ENCODE data around the gene TMED8.

TMED8 gene

DNA sequence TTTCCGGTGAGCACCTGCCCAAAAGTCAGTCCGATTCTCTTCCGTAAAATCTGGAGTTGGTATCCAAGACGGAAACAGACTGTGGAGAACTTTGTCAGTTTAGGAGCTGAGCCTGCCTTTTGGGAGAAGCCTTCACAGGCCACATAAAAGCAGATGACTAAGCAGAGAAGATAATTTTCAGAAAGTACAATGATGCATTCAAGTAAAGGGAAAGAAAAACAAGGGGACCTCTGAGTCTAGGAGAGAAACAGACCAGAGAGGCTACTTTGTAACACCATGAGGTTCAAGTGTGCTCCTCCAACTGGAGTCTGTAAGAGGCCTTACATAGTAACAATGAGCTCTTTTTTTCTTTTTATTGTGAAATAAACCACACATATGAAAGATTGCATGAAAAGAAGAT is 21.1 kb downstream of the TMED8 start (continued):
- TF ChIP-seq, protein P1, sequence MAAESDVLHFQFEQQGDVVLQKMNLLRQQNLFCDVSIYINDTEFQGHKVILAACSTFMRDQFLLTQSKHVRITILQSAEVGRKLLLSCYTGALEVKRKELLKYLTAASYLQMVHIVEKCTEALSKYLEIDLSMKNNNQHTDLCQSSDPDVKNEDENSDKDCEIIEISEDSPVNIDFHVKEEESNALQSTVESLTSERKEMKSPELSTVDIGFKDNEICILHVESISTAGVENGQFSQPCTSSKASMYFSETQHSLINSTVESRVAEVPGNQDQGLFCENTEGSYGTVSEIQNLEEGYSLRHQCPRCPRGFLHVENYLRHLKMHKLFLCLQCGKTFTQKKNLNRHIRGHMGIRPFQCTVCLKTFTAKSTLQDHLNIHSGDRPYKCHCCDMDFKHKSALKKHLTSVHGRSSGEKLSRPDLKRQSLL (tag by site-specific recombination; IDR thresholded peaks at IDR 0.05): no peak
- TF ChIP-seq SCRT1 (tag by site-specific recombination; IDR thresholded peaks at IDR 0.05; ENCODE audit: borderline replicate concordance): no peak
- TF ChIP-seq, protein P2, sequence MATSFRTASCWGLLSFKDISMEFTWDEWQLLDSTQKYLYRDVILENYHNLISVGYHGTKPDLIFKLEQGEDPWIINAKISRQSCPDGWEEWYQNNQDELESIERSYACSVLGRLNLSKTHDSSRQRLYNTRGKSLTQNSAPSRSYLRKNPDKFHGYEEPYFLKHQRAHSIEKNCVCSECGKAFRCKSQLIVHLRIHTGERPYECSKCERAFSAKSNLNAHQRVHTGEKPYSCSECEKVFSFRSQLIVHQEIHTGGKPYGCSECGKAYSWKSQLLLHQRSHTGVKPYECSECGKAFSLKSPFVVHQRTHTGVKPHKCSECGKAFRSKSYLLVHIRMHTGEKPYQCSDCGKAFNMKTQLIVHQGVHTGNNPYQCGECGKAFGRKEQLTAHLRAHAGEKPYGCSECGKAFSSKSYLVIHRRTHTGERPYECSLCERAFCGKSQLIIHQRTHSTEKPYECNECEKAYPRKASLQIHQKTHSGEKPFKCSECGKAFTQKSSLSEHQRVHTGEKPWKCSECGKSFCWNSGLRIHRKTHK (tag by site-specific recombination; IDR thresholded peaks at IDR 0.05): no peak
- no peak for TF ChIP-seq ZNF223 (tag by site-specific recombination; IDR thresholded peaks at IDR 0.05)
- no peak for TF ChIP-seq ZNF140 (tag by site-specific recombination; IDR thresholded peaks at IDR 0.05)
- TF ChIP-seq ZNF202 (tag by site-specific recombination; IDR thresholded peaks at IDR 0.05; ENCODE audit: borderline replicate concordance): no peak
- TF ChIP-seq GLIS1 (tag by site-specific recombination; IDR thresholded peaks at IDR 0.05): no peak
- TF ChIP-seq, protein P3, sequence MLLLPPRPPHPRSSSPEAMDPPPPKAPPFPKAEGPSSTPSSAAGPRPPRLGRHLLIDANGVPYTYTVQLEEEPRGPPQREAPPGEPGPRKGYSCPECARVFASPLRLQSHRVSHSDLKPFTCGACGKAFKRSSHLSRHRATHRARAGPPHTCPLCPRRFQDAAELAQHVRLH (tag by site-specific recombination; IDR thresholded peaks at IDR 0.05): no peak
- TF ChIP-seq, protein P4, sequence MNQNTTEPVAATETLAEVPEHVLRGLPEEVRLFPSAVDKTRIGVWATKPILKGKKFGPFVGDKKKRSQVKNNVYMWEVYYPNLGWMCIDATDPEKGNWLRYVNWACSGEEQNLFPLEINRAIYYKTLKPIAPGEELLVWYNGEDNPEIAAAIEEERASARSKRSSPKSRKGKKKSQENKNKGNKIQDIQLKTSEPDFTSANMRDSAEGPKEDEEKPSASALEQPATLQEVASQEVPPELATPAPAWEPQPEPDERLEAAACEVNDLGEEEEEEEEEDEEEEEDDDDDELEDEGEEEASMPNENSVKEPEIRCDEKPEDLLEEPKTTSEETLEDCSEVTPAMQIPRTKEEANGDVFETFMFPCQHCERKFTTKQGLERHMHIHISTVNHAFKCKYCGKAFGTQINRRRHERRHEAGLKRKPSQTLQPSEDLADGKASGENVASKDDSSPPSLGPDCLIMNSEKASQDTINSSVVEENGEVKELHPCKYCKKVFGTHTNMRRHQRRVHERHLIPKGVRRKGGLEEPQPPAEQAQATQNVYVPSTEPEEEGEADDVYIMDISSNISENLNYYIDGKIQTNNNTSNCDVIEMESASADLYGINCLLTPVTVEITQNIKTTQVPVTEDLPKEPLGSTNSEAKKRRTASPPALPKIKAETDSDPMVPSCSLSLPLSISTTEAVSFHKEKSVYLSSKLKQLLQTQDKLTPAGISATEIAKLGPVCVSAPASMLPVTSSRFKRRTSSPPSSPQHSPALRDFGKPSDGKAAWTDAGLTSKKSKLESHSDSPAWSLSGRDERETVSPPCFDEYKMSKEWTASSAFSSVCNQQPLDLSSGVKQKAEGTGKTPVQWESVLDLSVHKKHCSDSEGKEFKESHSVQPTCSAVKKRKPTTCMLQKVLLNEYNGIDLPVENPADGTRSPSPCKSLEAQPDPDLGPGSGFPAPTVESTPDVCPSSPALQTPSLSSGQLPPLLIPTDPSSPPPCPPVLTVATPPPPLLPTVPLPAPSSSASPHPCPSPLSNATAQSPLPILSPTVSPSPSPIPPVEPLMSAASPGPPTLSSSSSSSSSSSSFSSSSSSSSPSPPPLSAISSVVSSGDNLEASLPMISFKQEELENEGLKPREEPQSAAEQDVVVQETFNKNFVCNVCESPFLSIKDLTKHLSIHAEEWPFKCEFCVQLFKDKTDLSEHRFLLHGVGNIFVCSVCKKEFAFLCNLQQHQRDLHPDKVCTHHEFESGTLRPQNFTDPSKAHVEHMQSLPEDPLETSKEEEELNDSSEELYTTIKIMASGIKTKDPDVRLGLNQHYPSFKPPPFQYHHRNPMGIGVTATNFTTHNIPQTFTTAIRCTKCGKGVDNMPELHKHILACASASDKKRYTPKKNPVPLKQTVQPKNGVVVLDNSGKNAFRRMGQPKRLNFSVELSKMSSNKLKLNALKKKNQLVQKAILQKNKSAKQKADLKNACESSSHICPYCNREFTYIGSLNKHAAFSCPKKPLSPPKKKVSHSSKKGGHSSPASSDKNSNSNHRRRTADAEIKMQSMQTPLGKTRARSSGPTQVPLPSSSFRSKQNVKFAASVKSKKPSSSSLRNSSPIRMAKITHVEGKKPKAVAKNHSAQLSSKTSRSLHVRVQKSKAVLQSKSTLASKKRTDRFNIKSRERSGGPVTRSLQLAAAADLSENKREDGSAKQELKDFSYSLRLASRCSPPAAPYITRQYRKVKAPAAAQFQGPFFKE (tag by site-specific recombination; IDR thresholded peaks at IDR 0.05; ENCODE audit: borderline replicate concordance): no peak

DNA sequence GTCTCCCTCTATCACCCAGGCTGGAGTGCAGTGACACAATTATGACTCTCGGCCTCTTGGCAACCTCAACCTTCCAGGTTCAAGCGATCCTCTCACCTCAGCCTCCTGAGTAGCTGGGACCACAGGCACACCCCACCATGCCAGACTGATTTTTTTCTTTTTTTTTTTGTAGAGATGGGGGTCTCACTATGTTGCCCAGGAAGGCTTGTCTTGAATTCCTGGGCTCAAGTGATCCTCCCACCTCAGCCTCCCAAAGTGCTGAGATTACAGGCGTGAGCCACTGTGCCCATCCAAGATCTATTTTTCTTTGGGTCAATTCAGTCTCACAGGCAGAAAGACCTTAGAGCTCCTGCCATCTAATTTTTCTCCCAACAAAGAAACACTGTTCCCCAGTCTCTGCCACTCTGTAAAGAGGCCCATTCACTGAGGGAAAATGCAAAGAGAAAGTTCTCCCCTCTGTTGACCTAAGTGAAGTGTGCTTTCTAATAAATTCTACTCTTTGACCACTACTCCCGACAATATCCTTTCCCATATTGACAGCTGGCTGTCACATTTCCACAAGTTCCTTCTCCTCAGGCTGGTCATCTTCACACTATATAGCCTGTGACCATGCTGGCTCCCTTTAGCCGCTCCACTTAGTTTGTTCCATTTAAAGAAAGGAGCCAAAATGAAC is 23.3 kb downstream of the TMED8 start:
- H3K4me1 ChIP-seq (ENCODE audit: control insufficient read depth, insufficient read depth, low read length): no peaks in the 10 kb centered on the region
- peaks cover 3 to 8% of the 10 kb centered on the region in 2 experiments; a peak in 2 of 3 replicates for H3K36me3 ChIP-seq (ENCODE audit: control insufficient read depth in 2 of 2, insufficient read depth in 1 of 2, low read length in 2 of 2)
- H3K4me3 ChIP-seq (ENCODE audit: low read depth, low read length): no peak overlapping the region
- POLR2A ChIA-PET: interaction anchor here (0.7 kb wide), 1 partner anchor 33 kb away, joined by 3 read pairs; the partner anchor contains the start of genes GSTZ1 and POMT2
- TF ChIP-seq PRDM1 (tag by site-specific recombination; IDR thresholded peaks at IDR 0.05) (peak; percentile 63; the same call in 1 of the 2 replicates), YY2 (tag by site-specific recombination; IDR thresholded peaks at IDR 0.05) (no peak)
- CTCF ChIA-PET: interaction anchor here (0.6 to 0.8 kb wide), 2 partner anchors 38 to 56 kb away, joined by 3 to 5 read pairs; no protein-coding TSS in a partner anchor
- H3K27ac ChIP-seq (ENCODE audit: extremely low read depth, low read depth, low read length): no peak overlapping the region
- H3K9me3 ChIP-seq (ENCODE audit: control insufficient read depth, insufficient read depth, low read depth, low read length): no peaks in the 10 kb centered on the region

DNA sequence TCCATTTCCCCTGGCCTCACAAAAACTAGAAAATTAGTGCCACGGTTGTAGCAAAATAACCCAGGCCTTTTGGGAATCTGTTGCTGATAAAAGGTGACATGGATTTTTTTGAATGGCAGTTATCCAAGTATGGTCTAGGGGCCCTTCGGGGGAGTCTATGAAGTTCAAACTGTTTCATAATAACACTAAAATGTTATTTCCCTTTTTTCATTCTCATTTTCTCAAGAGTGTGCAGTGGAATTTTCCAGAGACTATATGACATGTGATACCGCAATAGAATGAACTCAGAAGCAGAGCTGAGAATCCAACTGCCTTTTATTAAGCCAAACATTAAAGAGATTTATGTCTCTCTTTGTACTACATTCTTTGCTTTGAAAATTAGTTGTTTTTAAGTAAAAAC is 29.1 kb downstream of the TMED8 start:
- peaks cover 3 to 15% of the 10 kb centered on the region in 2 experiments; a peak in 2 of 3 replicates for H3K36me3 ChIP-seq (ENCODE audit: control insufficient read depth in 2 of 2, insufficient read depth in 1 of 2, low read length in 2 of 2)
- CTCF ChIA-PET: interaction anchor here (1.6 kb wide), 1 partner anchor 29 kb away, joined by 4 read pairs; the partner anchor contains the start of genes SAMD15 and TMED8
- H3K4me1 ChIP-seq (ENCODE audit: control insufficient read depth, insufficient read depth, low read length): peaks cover 15% of the 10 kb centered on the region
- H3K27ac ChIP-seq (ENCODE audit: extremely low read depth, low read depth, low read length): no peak overlapping the region
- POLR2A ChIA-PET: no interaction called here
- no peak overlapping the region for H3K4me3 ChIP-seq (ENCODE audit: low read depth, low read length)
- H3K9me3 ChIP-seq (ENCODE audit: control insufficient read depth, insufficient read depth, low read depth, low read length): no peaks in the 10 kb centered on the region
- TF ChIP-seq, protein P5, sequence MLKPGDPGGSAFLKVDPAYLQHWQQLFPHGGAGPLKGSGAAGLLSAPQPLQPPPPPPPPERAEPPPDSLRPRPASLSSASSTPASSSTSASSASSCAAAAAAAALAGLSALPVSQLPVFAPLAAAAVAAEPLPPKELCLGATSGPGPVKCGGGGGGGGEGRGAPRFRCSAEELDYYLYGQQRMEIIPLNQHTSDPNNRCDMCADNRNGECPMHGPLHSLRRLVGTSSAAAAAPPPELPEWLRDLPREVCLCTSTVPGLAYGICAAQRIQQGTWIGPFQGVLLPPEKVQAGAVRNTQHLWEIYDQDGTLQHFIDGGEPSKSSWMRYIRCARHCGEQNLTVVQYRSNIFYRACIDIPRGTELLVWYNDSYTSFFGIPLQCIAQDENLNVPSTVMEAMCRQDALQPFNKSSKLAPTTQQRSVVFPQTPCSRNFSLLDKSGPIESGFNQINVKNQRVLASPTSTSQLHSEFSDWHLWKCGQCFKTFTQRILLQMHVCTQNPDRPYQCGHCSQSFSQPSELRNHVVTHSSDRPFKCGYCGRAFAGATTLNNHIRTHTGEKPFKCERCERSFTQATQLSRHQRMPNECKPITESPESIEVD (tag by site-specific recombination; IDR thresholded peaks at IDR 0.05): no peak
- TF ChIP-seq ZNF121 (tag by site-specific recombination; IDR thresholded peaks at IDR 0.05) (no peak), ZNF341 (tag by site-specific recombination; IDR thresholded peaks at IDR 0.05; ENCODE audit: low read depth) (no peak), ZNF174 (tag by site-specific recombination; IDR thresholded peaks at IDR 0.05) (no peak)
- TF ChIP-seq, protein P6, sequence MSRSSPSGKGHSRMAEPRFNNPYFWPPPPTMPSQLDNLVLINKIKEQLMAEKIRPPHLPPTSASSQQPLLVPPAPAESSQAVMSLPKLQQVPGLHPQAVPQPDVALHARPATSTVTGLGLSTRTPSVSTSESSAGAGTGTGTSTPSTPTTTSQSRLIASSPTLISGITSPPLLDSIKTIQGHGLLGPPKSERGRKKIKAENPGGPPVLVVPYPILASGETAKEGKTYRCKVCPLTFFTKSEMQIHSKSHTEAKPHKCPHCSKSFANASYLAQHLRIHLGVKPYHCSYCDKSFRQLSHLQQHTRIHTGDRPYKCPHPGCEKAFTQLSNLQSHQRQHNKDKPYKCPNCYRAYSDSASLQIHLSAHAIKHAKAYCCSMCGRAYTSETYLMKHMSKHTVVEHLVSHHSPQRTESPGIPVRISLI (tag by site-specific recombination; IDR thresholded peaks at IDR 0.05): no peak
